Natural killer cell (primary cell): ENCODE results near the gene JUP. TPM values are rescaled to one million over a fixed set of nuclear protein-coding genes. Genes with fewer than 3 reads are reported as not detected.

Experiments
- ATAC-seq, 3 donors: fragments of 150-1000 bp in 2 of 3; fragments of 200-7000 bp in 1 of 3; cut with Tn5 transposase; 1 replicate in 1 of 3; 2 replicates in 2 of 3; pipeline ENCODE4 v1.10.0; 2021; ENCODE audit warnings: mild to moderate bottlenecking in 2 of 3, moderate library complexity in 2 of 3
- DNase-seq, 2 donors: peaks; one replicate each; pipeline versions ENCODE4 v3.0.0 to v3.0.0-alpha.2; 2013 to 2021; ENCODE audit warnings: mixed read lengths in 1 of 2
- H3K27ac ChIP-seq: one replicate; pipeline ENCODE4 v1.5.1; 2013; ENCODE audit warnings: mild to moderate bottlenecking, low read length
- H3K27me3 ChIP-seq: one replicate; pipeline ENCODE4 v1.6.1; 2013; ENCODE audit warnings: low read length; ENCODE audit not compliant: control insufficient read depth, insufficient read depth
- H3K36me3 ChIP-seq: one replicate; pipeline ENCODE4 v1.6.1; 2013; ENCODE audit warnings: low read length; ENCODE audit not compliant: control insufficient read depth, insufficient read depth
- H3K4me1 ChIP-seq: one replicate; pipeline ENCODE4 v1.6.1; 2013; ENCODE audit warnings: low read length; ENCODE audit not compliant: control insufficient read depth, insufficient read depth
- H3K4me3 ChIP-seq: one replicate; pipeline ENCODE4 v1.5.1; 2013; ENCODE audit warnings: low read length
- H3K9me3 ChIP-seq: one replicate; pipeline ENCODE4 v1.6.1; 2013; ENCODE audit warnings: low read length; ENCODE audit not compliant: control insufficient read depth, insufficient read depth
- H3K27ac Mint-ChIP-seq, 2 donors: one replicate each; pipeline ENCODE4 v1.8.0; 2022; ENCODE audit warnings: mild to moderate bottlenecking in 2 of 2, mixed read lengths in 2 of 2, moderate library complexity in 1 of 2
- H3K27me3 Mint-ChIP-seq, 2 donors: one replicate each; pipeline ENCODE4 v1.8.0; 2022; ENCODE audit warnings: low read depth in 2 of 2, mixed read lengths in 2 of 2
- H3K36me3 Mint-ChIP-seq: one replicate; pipeline ENCODE4 v1.8.0; 2022; ENCODE audit warnings: mixed read lengths
- H3K4me1 Mint-ChIP-seq, 2 donors: one replicate each; pipeline ENCODE4 v1.8.0; 2022; ENCODE audit warnings: mixed read lengths in 2 of 2
- H3K4me3 Mint-ChIP-seq: one replicate; pipeline ENCODE4 v1.8.0; 2022; ENCODE audit warnings: mild to moderate bottlenecking, moderate library complexity, mixed read lengths
- H3K9me3 Mint-ChIP-seq, 2 donors: one replicate each; pipeline ENCODE4 v1.8.0; 2022; ENCODE audit warnings: mixed read lengths in 2 of 2
- WGBS: methylation state at CpG from one replicate; pipeline ENCODE4 v1.1.7; 2013; ENCODE audit warnings: missing lambda C conversion rate; ENCODE audit not compliant: insufficient coverage; 5-methylcytosine and 5-hydroxymethylcytosine counted together
- intact Hi-C: fragments of 100-400 bp; cut with micrococcal nuclease; formaldehyde crosslinking; loops from one replicate; pipeline ENCODE4 v1.14.2; 2022
- total RNA-seq, 4 donors: library from RNA; stranded (reverse); fragments of 120-200 nt in 1 of 4; gene quantifications; one replicate each; pipeline versions ENCODE4 v1.2.3 to v1.2.4, GENCODE V29; 2013 to 2022
- TF ChIP-seq, protein P1 (sequence below): fragments of 200-600 bp; IDR thresholded peaks from one replicate; pipeline ENCODE4 v1.8.0; 2022; ENCODE audit warnings: antibody characterized with exemption

JUP gene
- total RNA-seq, 3 donors from 2014 or later (not counting 1 experiment from before 2014, with no cell fraction given), result 1.8 to 12.1 (median 2.0) TPM

GRCh38 chr17:41722231-41722630, 64.3 kb downstream of the JUP start:
- peaks cover 0 to 3% of the 10 kb centered on the region in 2 donors for H3K27me3 Mint-ChIP-seq
- H3K4me3 ChIP-seq, result no peak overlapping the region
- no peaks in the 10 kb centered on the region for H3K4me1 ChIP-seq
- no peak for ATAC-seq
- H3K9me3 Mint-ChIP-seq, result no peaks in the 10 kb centered on the region
- TF ChIP-seq, protein P1, sequence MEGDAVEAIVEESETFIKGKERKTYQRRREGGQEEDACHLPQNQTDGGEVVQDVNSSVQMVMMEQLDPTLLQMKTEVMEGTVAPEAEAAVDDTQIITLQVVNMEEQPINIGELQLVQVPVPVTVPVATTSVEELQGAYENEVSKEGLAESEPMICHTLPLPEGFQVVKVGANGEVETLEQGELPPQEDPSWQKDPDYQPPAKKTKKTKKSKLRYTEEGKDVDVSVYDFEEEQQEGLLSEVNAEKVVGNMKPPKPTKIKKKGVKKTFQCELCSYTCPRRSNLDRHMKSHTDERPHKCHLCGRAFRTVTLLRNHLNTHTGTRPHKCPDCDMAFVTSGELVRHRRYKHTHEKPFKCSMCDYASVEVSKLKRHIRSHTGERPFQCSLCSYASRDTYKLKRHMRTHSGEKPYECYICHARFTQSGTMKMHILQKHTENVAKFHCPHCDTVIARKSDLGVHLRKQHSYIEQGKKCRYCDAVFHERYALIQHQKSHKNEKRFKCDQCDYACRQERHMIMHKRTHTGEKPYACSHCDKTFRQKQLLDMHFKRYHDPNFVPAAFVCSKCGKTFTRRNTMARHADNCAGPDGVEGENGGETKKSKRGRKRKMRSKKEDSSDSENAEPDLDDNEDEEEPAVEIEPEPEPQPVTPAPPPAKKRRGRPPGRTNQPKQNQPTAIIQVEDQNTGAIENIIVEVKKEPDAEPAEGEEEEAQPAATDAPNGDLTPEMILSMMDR, result no peak
- H3K4me3 Mint-ChIP-seq, result no peak overlapping the region
- peaks cover 2% of the 10 kb centered on the region for H3K27me3 ChIP-seq
- no peaks in the 10 kb centered on the region for H3K36me3 Mint-ChIP-seq
- no peaks in the 10 kb centered on the region for H3K4me1 Mint-ChIP-seq
- H3K27ac Mint-ChIP-seq, result no peak overlapping the region
- 91% methylated on average over 7 of the region's 7 CpGs for WGBS
- intact Hi-C loops, result no loop called here
- DNase-seq, result no peak
- H3K36me3 ChIP-seq, result no peaks in the 10 kb centered on the region
- H3K27ac ChIP-seq, result no peak overlapping the region
- H3K9me3 ChIP-seq, result no peaks in the 10 kb centered on the region

- WGBS, result 69% methylated on average over 5 of the region's 5 CpGs
- no peaks in the 10 kb centered on the region for H3K36me3 ChIP-seq
- Mint-ChIP-seq H3K36me3 (no peaks in the 10 kb centered on the region), H3K9me3 (no peaks in the 10 kb centered on the region), H3K4me1 (no peaks in the 10 kb centered on the region), H3K27ac (no peak overlapping the region), H3K4me3 (no peak overlapping the region), H3K27me3 (no peaks in the 10 kb centered on the region)
- no peak overlapping the region for H3K4me3 ChIP-seq
- no peaks in the 10 kb centered on the region for H3K9me3 ChIP-seq
- no peak for DNase-seq
- H3K27me3 ChIP-seq, result peaks cover 2% of the 10 kb centered on the region
- no peak overlapping the region for H3K27ac ChIP-seq
- no peak for ATAC-seq
- no peaks in the 10 kb centered on the region for H3K4me1 ChIP-seq
- intact Hi-C loops, result no loop called here
- TF ChIP-seq, protein P1, result no peak
These were observed 68.2 kb downstream of the JUP start for GRCh38 chr17:41718287-41718645.

- ATAC-seq (no peak), DNase-seq (peak in 1 of 2 donors; percentile 52)
- H3K36me3 ChIP-seq, result no peaks in the 10 kb centered on the region
- no peaks in the 10 kb centered on the region for H3K36me3 Mint-ChIP-seq
- intact Hi-C loops, result no loop called here
- H3K27ac Mint-ChIP-seq, result no peak overlapping the region
- H3K27me3 ChIP-seq, result peaks cover 2% of the 10 kb centered on the region
- H3K4me3 ChIP-seq, result no peak overlapping the region
- H3K9me3 Mint-ChIP-seq, result no peaks in the 10 kb centered on the region
- no peaks in the 10 kb centered on the region for H3K4me1 Mint-ChIP-seq
- no peak overlapping the region for H3K27ac ChIP-seq
- no peaks in the 10 kb centered on the region for H3K9me3 ChIP-seq
- H3K4me3 Mint-ChIP-seq, result no peak overlapping the region
- 71% methylated on average over 12 of the region's 15 CpGs for WGBS
- H3K4me1 ChIP-seq, result no peaks in the 10 kb centered on the region
- H3K27me3 Mint-ChIP-seq, result no peaks in the 10 kb centered on the region
- TF ChIP-seq, protein P1, result no peak
These were observed 68.9 kb downstream of the JUP start for GRCh38 chr17:41717408-41718286.
